Activated CD8-positive, alpha-beta memory T cell treated with anti-CD3 and anti-CD28 coated beads, Interleukin-2, amount 50 U/mL, for 1 hour (primary cell): Measurements from ENCODE around the gene PICK1.
"Not testable (repeated sequence)": the region's sequence is repeated elsewhere in the genome, so short reads cannot be mapped to it uniquely, and the experiment has no call there.

ENCODE experiments used
- DNase-seq: peaks from one replicate; pipeline ENCODE4 v3.0.0-alpha.2; 2020; ENCODE audit errors: extremely low read depth

PICK1 gene

GRCh38 chr22:38030311-38031133 lies 26.7 kb upstream of the PICK1 start:
- DNase-seq, result no peak

- no peak for DNase-seq
Observed at GRCh38 chr22:38031491-38031890, 25.7 kb upstream of the PICK1 start.

GRCh38 chr22:38032681-38033521 lies 24.3 kb upstream of the PICK1 start:
- no peak for DNase-seq

GRCh38 chr22:38033522-38034277 lies 23.5 kb upstream of the PICK1 start:
- no peak for DNase-seq

DNA sequence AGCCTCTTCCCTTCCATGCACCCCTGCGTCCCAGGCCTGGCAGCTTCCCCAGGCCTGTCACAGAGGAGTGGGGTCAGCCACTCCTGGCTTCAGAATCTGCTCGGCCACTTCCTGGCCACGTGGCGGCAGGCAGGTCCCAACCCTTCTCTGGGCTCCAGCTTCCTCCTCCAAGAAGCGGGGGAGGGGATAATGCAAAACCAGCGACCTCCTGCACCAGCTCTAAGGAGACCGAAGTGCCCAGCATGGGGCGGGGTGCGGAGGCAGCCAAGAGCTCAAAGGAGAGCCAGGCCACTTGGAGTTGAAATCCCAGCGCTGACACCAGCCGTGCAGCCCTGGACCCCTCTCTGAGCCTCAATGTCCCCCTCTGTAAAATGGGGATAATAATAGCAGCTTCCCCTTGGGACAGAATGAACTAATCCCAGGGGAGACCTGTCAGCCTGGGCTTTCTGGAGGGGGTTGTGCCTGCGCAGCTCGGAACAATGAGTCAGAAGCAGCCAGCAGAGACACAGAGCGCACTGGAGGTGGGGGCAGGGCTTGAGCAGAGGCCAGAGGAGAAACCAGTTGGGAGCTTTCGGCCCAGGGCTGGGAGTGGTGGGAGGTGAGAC lies 22.8 kb upstream of the PICK1 start:
- DNase-seq, result no peak

GRCh38 chr22:38034884-38035529 lies 22.2 kb upstream of the PICK1 start:
- no peak for DNase-seq

DNA sequence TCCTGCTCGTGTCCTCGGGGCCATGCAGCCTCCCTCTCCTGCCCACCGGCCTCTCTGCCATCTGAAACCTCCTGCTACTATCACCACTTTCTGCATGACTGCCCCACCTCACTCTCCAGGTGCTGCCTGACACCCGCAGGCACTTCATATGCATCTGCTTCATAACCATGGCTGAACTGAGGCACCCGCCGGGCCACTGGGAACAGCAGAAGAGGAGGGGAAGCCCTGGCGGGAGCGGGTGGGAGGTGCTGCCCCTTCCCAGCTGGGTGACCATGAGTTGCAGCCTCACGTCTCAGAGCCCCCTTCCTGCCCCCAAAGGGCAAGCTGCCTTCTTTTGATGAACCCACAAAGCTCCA lies 21.7 kb upstream of the PICK1 start:
- DNase-seq, result no peak

DNA sequence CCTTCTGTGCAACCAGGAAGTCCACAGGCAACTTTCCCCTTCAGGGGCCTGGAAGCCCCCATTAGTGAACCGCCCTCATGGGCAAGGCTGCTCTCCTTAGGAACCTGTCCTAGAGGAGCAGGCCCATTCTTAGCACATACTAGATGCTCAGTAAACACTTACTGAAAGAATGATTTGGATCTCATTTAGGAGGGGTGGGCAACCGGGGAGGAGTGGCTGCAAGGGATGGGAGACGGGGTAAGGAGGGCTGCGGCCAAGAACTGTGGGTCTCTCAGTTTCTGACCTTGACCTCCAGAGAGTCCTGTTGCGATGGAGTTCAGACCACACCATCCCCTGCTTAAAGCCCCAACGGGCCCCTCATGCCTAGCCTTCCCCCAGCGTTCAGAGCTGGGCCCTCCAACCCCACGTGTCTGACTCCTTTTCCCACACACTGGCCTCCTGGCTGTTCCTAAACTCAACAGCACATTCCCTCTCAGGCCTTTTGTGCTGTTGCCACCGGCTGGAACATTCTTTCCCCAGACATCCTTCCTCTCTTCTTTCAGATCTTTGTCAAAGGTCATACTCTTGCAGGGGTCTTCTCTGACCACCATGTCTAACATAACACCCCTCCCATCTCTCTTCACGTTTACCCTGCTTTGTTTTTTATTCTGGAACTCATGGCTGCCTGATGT lies 20.7 kb upstream of the PICK1 start:
- no peak for DNase-seq

GRCh38 chr22:38037367-38038150 lies 19.6 kb upstream of the PICK1 start:
- DNase-seq, result not testable (repeated sequence)

- no peak for DNase-seq
Observed at GRCh38 chr22:38038426-38038825, 18.8 kb upstream of the PICK1 start.

DNA sequence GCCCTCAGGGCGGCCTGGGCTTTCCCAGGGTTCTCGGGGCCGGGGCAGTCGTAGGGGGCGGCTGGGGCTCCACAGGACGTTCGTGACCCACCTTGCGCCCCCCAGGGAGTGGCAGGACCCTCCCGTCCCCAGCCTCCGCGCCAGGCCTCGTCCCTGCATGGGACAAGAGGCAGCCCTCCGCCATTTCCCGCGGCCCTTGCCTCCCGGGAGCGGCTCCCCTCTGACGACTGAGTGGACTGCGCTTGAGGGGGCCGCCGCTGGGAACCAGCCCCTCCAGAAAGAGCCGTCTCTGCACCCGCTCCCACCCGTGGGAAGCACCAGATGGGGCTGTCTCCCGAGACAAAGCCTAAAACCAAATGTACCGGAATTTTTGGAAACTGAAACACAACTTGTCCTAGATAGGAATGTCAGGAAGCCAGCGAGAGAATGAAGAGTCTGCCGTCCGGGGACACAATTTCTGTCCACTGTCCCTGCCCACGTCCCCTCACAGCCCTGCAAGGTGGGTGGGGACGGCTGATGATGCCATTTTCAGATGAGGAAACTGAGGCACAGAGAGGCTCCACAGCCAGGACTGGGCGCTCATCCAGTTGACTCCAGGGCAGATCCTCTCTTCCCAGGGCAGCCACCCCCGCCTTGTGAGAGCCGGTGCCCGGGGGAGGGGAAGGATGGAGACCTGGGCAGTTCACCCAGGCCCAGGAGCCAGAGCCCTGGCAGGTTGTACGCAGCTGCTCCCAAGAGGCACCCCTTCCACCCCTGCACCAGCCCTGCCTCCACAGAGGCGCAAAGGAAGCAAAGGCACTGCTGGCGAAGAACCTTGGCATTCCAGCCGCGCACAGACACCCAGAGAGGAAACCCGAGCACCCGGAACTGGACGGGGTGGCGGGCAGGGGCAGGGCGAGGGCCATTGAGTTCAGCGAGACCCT lies 18.1 kb upstream of the PICK1 start:
- DNase-seq, result no peak

GRCh38 chr22:38040953-38041759 lies 16.0 kb upstream of the PICK1 start:
- no peak for DNase-seq

GRCh38 chr22:38041760-38042487 lies 15.3 kb upstream of the PICK1 start:
- DNase-seq, result no peak

DNA sequence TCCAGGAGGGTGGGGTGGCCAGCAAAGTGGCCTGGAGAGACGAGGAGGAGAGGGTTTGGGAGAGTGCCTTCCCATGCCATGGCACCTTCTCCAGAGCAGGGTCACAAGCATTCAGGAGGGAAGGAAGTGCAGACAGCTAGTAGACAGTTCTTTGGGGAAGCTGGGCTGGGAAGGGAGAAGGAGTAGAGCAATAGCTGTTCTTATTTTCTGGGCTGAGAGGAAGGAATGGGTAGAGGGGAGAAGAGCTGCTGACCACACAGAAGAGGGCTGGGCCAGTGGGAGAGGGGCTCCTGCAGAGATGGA lies 14.8 kb upstream of the PICK1 start:
- DNase-seq, result no peak

DNA sequence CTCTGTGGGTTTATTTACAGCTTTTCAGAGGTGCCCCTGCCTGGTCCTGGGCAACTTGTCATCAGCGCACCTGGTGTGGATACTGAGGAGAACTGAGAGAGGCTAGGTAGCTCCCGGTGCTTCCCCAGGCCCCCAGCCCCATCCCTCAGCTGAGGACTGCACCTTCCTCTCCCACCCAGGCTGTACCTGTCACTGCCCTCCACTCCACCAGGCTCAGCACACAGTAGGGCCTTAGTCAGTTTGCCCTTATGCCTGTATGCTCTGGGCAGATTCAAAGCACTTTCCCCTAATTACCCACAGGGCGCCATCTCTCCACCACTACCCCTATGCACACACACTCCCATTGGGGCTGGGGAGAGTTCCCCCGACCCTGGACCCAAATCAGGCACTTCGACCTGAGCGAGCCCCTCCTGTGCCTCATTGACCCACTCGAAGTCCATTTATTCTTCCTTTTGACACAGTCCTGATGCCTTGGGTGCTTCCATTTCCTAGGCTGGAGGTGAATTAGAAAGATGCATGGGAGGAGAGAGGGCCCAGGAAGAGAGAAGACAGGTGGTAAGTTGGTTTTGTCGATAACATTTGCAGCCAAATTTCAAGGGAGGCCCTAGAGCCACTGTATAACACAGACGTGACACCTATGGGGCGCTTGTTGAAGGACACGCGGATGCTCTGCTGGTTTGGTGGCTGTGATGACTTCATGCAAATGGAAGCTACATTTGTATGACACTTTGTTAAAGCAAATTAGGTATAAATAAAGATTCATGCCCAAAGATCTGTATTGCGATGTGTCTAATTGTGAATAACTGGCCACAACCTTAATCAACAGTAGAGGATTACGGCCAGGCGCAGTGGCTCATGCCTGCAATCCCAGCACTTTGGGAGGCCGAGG lies 13.8 kb upstream of the PICK1 start:
- no peak for DNase-seq

DNA sequence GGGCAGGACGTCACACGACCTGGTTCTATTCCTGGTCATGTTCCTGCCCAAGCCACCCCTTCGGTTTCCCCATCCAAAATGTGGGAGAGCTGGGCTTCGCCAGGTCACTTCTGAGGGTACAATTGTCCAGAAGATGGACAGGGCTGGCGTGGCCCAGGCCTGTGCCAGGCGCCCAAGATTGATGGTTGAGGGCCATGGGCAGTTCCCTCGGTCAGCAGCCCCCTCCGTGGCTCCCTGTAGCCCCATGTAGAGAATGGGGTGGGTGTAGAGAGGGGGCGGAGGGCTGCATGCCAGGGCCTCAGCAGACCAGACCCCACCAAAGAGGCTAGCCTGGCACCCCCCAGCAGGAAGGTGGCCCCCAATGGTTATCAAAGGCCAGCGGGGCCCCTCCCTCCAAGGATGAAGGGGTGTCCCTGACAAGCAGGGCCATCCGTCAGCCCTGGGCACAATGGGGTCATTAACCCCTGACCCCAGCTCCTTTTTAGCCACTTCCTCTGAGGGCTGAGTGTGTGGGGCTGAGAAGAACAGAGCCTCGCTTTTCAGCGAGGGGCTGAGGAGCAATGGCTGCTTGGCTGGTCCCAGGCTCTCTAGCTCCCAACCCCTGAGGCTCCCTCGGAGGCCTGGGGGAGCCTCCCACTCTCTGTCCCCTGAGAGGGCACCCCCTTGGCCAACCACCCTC lies 11.0 kb upstream of the PICK1 start:
- DNase-seq, result no peak
